GM23248 (cell line): ENCODE data around the gene PTGFRN. TPM values are rescaled to one million over a fixed set of nuclear protein-coding genes. Genes with fewer than 3 reads are reported as not detected.

ENCODE experiments used
- DNase-seq: peaks from one replicate; pipeline ENCODE4 v3.0.0-alpha.2; 2015
- H2AFZ ChIP-seq: fragments of 200-600 bp; sonication (generic); 2 replicates; pipeline ENCODE4 v1.6.1; 2016; ENCODE audit warnings: antibody characterized with exemption
- H3F3A ChIP-seq: fragments of 200-600 bp; sonication (generic); 2 replicates; pipeline ENCODE4 v1.6.1; 2016; ENCODE audit warnings: mild to moderate bottlenecking, antibody characterized with exemption, mixed run types; ENCODE audit not compliant: insufficient read depth
- H3K27ac ChIP-seq: fragments of 200-600 bp; sonication (generic); 2 replicates; pipeline ENCODE4 v1.5.1; 2016; ENCODE audit warnings: mild to moderate bottlenecking
- H3K27me3 ChIP-seq: fragments of 200-600 bp; sonication (generic); replicated peaks from 2 replicates; pipeline ENCODE4 v1.6.1; 2016; ENCODE audit warnings: mild to moderate bottlenecking; ENCODE audit not compliant: insufficient read depth
- H3K36me3 ChIP-seq: fragments of 200-600 bp; sonication (generic); 2 replicates; pipeline ENCODE4 v1.6.1; 2016; ENCODE audit warnings: low read depth, mild to moderate bottlenecking
- H3K4me1 ChIP-seq: fragments of 200-600 bp; sonication (generic); 2 replicates; pipeline ENCODE4 v1.6.1; 2016; ENCODE audit warnings: mild to moderate bottlenecking; ENCODE audit not compliant: insufficient read depth
- H3K4me2 ChIP-seq: fragments of 200-600 bp; sonication (generic); one replicate; pipeline ENCODE4 v1.6.1; 2016; ENCODE audit warnings: mild to moderate bottlenecking; ENCODE audit not compliant: unreplicated experiment
- H3K4me3 ChIP-seq: fragments of 200-600 bp; sonication (generic); 2 replicates; pipeline ENCODE4 v1.5.1; 2016; ENCODE audit warnings: mild to moderate bottlenecking
- H3K79me2 ChIP-seq: fragments of 200-600 bp; sonication (generic); 2 replicates; pipeline ENCODE4 v1.6.1; 2016; ENCODE audit warnings: mild to moderate bottlenecking; ENCODE audit not compliant: insufficient read depth
- H3K9ac ChIP-seq: fragments of 200-600 bp; sonication (generic); 2 replicates; pipeline ENCODE4 v1.6.1; 2016; ENCODE audit warnings: mild to moderate bottlenecking
- H3K9me2 ChIP-seq: fragments of 200-600 bp; sonication (generic); 2 replicates; pipeline ENCODE4 v1.6.1; 2016; ENCODE audit warnings: mixed run types, mild to moderate bottlenecking, moderate library complexity; ENCODE audit not compliant: insufficient read depth
- H3K9me3 ChIP-seq: fragments of 200-600 bp; sonication (generic); one replicate; pipeline ENCODE4 v1.6.1; 2017; ENCODE audit warnings: low read depth
- H4K20me1 ChIP-seq: fragments of 200-600 bp; sonication (generic); 2 replicates; pipeline ENCODE4 v1.6.0; 2016; ENCODE audit not compliant: insufficient read depth
- EZH2 ChIP-seq: fragments of 200-600 bp; sonication (generic); IDR thresholded peaks from 2 replicates; pipeline ENCODE4 v1.6.1; 2018; ENCODE audit warnings: antibody characterized with exemption, mild to moderate bottlenecking; ENCODE audit not compliant: insufficient read depth, poor library complexity, severe bottlenecking
- EZH2phosphoT487 ChIP-seq: fragments of 200-600 bp; sonication (generic); IDR thresholded peaks from 2 replicates; pipeline ENCODE4 v1.6.1; 2018; ENCODE audit warnings: antibody characterized with exemption, moderate library complexity, mild to moderate bottlenecking, low read depth; ENCODE audit not compliant: insufficient read depth
- whole genome bisulfite sequencing, 2 experiments: methylation state at CpG; one replicate each; pipeline ENCODE4 v1.1.6; 2015 to 2017; ENCODE audit warnings: low lambda C conversion rate in 2 of 2, low coverage in 1 of 2; ENCODE audit errors: missing lambda C conversion rate in 2 of 2; 5-methylcytosine and 5-hydroxymethylcytosine counted together
- in situ Hi-C: fragments of 300-500 bp; cut with MboI; formaldehyde crosslinking; loops from 2 replicates; pipeline ENCODE4 v1.15.0; 2020
- polyA plus RNA-seq: library from polyadenylated mRNA; unstranded; fragments of >200 nt; fragmentation: Nextera tagmentation; extraction: Ambion mirVana; gene quantifications from 2 replicates; pipeline ENCODE4 v1.2.1, GENCODE V29; 2016
- total RNA-seq: library from RNA; depleted of rRNA; stranded (reverse); fragments of >200 nt; shearing (Covaris generic); gene quantifications from 2 replicates; pipeline ENCODE4 v1.2.3, GENCODE V29; 2014

PTGFRN gene
- total and polyA plus RNA-seq, 2 experiments from 2014 or later = 14.7 to 25.7 TPM

GRCh38 chr1:116945421-116945820 lies 35.7 kb downstream of the PTGFRN start:
- no peak for DNase-seq
- H4K20me1 ChIP-seq = no peaks in the 10 kb centered on the region
- 73 to 84% methylated on average over 5 of the region's 5 CpGs for WGBS, 2 experiments
- H3K27ac ChIP-seq = no peak overlapping the region
- H3F3A ChIP-seq = no peaks in the 10 kb centered on the region
- H3K79me2 ChIP-seq = no peaks in the 10 kb centered on the region
- H3K4me2 ChIP-seq = no peak overlapping the region
- no peak overlapping the region for H2AFZ ChIP-seq
- H3K9ac ChIP-seq = no peak overlapping the region
- no peak overlapping the region for H3K4me3 ChIP-seq
- in situ Hi-C loops = no loop called here
- no peaks in the 10 kb centered on the region for H3K9me3 ChIP-seq
- peaks cover 2% of the 10 kb centered on the region for H3K4me1 ChIP-seq
- H3K36me3 ChIP-seq = no peaks in the 10 kb centered on the region
- H3K27me3 ChIP-seq = no peaks in the 10 kb centered on the region
- no peaks in the 10 kb centered on the region for H3K9me2 ChIP-seq
- TF ChIP-seq EZH2phosphoT487 = no peak
- no peak for TF ChIP-seq EZH2

DNA sequence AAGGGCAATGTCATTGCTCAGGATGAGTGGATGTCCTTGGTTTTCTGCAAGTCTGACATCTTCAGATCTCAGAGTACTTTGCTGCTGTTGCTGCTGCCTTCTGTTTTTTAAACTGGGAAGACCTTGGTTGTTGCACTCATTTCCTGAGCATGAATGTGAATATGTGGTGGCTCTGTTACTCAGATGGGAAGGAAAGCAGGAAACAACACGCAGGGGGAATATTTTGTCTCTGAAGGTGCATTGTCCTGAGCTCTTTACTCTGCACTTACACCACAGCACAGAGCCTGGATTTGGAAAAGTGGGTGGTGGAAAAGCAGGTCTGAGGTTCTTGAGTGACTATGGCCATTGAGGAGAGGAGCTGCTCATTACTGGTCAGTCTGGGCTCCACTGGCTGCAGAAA lies 36.3 kb downstream of the PTGFRN start:
- no peaks in the 10 kb centered on the region for H3K36me3 ChIP-seq
- peaks cover 8% of the 10 kb centered on the region for H3K4me1 ChIP-seq
- no peaks in the 10 kb centered on the region for H3K27me3 ChIP-seq
- 87 to 94% methylated on average over 1 of the region's 1 CpG for WGBS, 2 experiments
- no peak overlapping the region for H3K27ac ChIP-seq
- no peaks in the 10 kb centered on the region for H3F3A ChIP-seq
- no peaks in the 10 kb centered on the region for H3K79me2 ChIP-seq
- TF ChIP-seq EZH2 = no peak
- TF ChIP-seq EZH2phosphoT487 = no peak
- H2AFZ ChIP-seq = no peak overlapping the region
- no peak overlapping the region for H3K9ac ChIP-seq
- H3K9me2 ChIP-seq = no peaks in the 10 kb centered on the region
- H3K4me2 ChIP-seq = no peak overlapping the region
- in situ Hi-C loops = no loop called here
- no peaks in the 10 kb centered on the region for H3K9me3 ChIP-seq
- no peak for DNase-seq
- H4K20me1 ChIP-seq = no peaks in the 10 kb centered on the region
- no peak overlapping the region for H3K4me3 ChIP-seq

DNA sequence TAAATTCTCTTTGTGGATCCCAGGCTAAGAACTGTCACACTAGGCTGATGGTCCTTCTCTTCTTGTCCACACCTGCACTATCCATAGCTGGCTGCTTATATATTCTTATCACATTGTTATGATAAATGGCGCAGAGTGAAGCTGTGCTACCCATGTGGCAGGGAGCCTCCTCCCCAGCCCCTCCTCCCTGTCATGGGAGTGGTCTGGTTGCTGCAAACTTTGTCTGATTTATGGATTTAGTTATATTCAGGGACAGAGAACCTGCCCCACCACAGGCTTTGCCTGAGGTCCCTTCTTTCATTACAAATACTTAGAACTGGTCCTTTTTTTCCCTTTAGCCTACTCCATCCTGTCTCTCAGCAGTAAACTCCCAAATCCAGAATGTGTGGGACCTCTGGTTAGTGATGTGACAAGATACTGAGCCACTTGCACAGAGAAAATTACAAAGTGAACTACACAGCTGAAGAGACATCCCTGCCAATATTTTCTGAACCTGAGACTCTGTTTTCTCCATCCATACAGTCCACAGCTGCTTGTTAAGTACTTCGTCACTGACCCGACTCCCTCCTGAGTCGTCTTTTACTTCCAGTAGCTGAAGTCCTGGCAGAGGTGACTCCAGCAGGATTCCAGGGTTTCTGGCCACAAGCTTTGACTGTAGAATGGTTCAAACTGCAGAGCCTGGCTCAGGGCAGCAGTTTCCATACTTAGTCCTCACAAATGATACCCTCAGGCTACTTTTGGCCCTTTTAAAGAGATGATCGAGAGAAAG lies 37.6 kb downstream of the PTGFRN start:
- 51 to 61% methylated on average over 5 of the region's 5 CpGs for WGBS, 2 experiments
- H3K4me1 ChIP-seq = peaks cover 17% of the 10 kb centered on the region
- no peaks in the 10 kb centered on the region for H3K9me2 ChIP-seq
- no peak overlapping the region for H3K27ac ChIP-seq
- H3K9ac ChIP-seq = no peak overlapping the region
- H3K4me2 ChIP-seq = no peak overlapping the region
- in situ Hi-C loops = no loop called here
- H4K20me1 ChIP-seq = no peaks in the 10 kb centered on the region
- H2AFZ ChIP-seq = no peak overlapping the region
- H3K27me3 ChIP-seq = no peaks in the 10 kb centered on the region
- peak; percentile 20 for DNase-seq
- H3K4me3 ChIP-seq = no peak overlapping the region
- H3K9me3 ChIP-seq = no peaks in the 10 kb centered on the region
- H3K36me3 ChIP-seq = no peaks in the 10 kb centered on the region
- H3F3A ChIP-seq = 0 out of 2 replicates have a peak, but pooled peaks cover 3% of the 10 kb centered on the region
- TF ChIP-seq EZH2 (no peak), EZH2phosphoT487 (no peak)
- no peaks in the 10 kb centered on the region for H3K79me2 ChIP-seq

GRCh38 chr1:116948046-116948445 lies 38.3 kb downstream of the PTGFRN start:
- no peak overlapping the region for H2AFZ ChIP-seq
- H3K27me3 ChIP-seq = no peaks in the 10 kb centered on the region
- no peaks in the 10 kb centered on the region for H3K36me3 ChIP-seq
- H3K79me2 ChIP-seq = no peaks in the 10 kb centered on the region
- H3K4me3 ChIP-seq = no peak overlapping the region
- no peaks in the 10 kb centered on the region for H4K20me1 ChIP-seq
- no peaks in the 10 kb centered on the region for H3K9me2 ChIP-seq
- no peaks in the 10 kb centered on the region for H3K9me3 ChIP-seq
- no peak for TF ChIP-seq EZH2phosphoT487
- TF ChIP-seq EZH2 = no peak
- peaks cover 17% of the 10 kb centered on the region for H3K4me1 ChIP-seq
- H3K9ac ChIP-seq = no peak overlapping the region
- in situ Hi-C loops = no loop called here
- 0 out of 2 replicates have a peak, but pooled peaks cover 3% of the 10 kb centered on the region for H3F3A ChIP-seq
- WGBS, 2 experiments = 37 to 39% methylated on average over 5 of the region's 5 CpGs
- no peak overlapping the region for H3K27ac ChIP-seq
- no peak overlapping the region for H3K4me2 ChIP-seq
- no peak for DNase-seq

DNA sequence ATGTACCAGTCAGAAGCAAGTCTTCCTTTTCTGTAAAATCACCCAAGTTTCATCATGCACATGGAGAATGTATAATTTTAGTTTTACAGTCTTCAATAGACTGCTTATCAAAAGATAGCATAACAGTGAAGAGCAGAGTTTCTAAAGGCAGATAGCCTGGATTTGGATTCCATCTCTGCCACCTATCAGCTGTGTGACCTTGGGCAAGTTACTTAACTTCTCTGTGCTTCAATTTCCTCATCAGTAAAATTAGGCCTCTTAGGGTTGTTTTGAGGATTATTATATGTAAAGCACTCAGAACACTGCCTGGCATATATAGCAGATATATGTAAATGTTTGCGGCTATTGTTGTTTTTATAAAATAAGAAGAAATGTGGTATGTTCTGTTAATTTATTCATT lies 38.9 kb downstream of the PTGFRN start:
- no peak overlapping the region for H3K4me2 ChIP-seq
- 97 to 100% methylated on average over 1 of the region's 1 CpG for WGBS, 2 experiments
- no peaks in the 10 kb centered on the region for H3K79me2 ChIP-seq
- no peak for DNase-seq
- no peaks in the 10 kb centered on the region for H3K36me3 ChIP-seq
- H3K9me3 ChIP-seq = no peaks in the 10 kb centered on the region
- no peak for TF ChIP-seq EZH2phosphoT487
- TF ChIP-seq EZH2 = no peak
- H3K9ac ChIP-seq = no peak overlapping the region
- no peak overlapping the region for H3K4me3 ChIP-seq
- H2AFZ ChIP-seq = no peak overlapping the region
- no peak overlapping the region for H3K27ac ChIP-seq
- no peaks in the 10 kb centered on the region for H3K9me2 ChIP-seq
- H3F3A ChIP-seq = 0 out of 2 replicates have a peak, but pooled peaks cover 3% of the 10 kb centered on the region
- no peaks in the 10 kb centered on the region for H3K27me3 ChIP-seq
- no peaks in the 10 kb centered on the region for H4K20me1 ChIP-seq
- in situ Hi-C loops = no loop called here
- H3K4me1 ChIP-seq = peaks cover 17% of the 10 kb centered on the region
